GM12801 (cell line): ENCODE results near the gene GPR35.

Experiments
- TF ChIP-seq, protein P1 (sequence below): IDR thresholded peaks from one replicate; pipeline ENCODE4 v1.5.1; 2011; ENCODE audit warnings: control low read depth; ENCODE audit not compliant: insufficient read length; ENCODE audit errors: extremely low read depth

GPR35 gene

DNA sequence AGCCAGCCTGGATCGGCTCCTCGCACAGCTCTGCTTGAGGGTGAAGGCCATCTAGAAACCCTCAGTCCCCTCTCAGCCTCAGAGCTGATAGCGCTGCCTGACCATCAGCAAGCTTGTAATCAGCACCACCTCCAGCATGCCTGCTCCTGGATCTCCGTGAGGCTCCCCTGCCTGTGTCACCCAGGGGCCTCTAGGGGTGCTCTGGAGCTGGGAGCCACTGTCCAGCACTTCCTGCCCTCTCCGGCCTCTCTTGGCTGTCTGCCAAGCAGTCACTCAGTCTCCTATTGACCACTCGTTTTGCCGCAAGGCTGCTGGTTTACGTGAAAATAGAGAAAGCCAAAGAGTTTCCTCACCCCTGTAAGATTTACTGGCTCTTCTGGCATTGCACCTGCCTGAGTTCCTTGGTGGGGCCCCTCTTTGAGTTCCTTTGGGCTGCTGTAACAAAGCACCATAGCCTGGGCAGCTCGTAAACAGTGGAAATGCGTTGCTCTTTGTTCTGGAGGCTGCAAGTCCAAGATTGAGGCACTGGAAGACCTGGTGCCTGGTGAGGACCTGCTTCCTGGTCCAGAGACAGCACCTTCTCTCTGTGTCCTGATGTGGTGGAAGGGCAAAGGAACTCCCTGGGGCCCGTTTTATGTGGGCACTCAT lies 20.9 kb upstream of the GPR35 start:
- TF ChIP-seq, protein P1, sequence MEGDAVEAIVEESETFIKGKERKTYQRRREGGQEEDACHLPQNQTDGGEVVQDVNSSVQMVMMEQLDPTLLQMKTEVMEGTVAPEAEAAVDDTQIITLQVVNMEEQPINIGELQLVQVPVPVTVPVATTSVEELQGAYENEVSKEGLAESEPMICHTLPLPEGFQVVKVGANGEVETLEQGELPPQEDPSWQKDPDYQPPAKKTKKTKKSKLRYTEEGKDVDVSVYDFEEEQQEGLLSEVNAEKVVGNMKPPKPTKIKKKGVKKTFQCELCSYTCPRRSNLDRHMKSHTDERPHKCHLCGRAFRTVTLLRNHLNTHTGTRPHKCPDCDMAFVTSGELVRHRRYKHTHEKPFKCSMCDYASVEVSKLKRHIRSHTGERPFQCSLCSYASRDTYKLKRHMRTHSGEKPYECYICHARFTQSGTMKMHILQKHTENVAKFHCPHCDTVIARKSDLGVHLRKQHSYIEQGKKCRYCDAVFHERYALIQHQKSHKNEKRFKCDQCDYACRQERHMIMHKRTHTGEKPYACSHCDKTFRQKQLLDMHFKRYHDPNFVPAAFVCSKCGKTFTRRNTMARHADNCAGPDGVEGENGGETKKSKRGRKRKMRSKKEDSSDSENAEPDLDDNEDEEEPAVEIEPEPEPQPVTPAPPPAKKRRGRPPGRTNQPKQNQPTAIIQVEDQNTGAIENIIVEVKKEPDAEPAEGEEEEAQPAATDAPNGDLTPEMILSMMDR = no peak

- TF ChIP-seq, protein P1 = no peak
These were observed 20.2 kb upstream of the GPR35 start for GRCh38 chr2:240604939-240605716.

GRCh38 chr2:240605867-240606743 lies 19.2 kb upstream of the GPR35 start:
- TF ChIP-seq, protein P1 = no peak

GRCh38 chr2:240611601-240612210 lies 13.6 kb upstream of the GPR35 start:
- TF ChIP-seq, protein P1 = no peak

- TF ChIP-seq, protein P1 = no peak
These were observed 11.5 kb upstream of the GPR35 start for GRCh38 chr2:240613781-240614180.

GRCh38 chr2:240614391-240614790 lies 10.9 kb upstream of the GPR35 start:
- TF ChIP-seq, protein P1 = no peak

DNA sequence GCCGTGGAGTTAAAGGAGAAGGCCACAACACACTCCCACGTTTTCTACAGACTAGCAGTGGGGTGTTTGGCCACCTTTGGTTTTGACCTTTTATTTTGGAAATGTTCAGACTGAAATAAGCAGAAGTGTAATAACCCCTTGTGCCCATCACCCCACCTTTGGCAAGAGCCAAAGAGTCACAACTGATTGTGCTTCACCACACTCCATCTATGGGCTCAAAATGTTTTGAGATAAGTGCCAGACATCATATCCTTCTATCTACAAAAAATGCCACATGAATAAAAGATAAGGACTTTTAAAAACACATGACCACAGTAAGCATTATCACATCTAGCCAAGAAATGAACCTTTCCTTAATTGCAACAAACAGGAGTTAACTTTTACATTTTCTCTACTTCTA lies 9.9 kb upstream of the GPR35 start:
- TF ChIP-seq, protein P1 = no peak
